Left colon (tissue), 2 donors: ENCODE data around the gene DEFB118. TPM values are rescaled to one million over a fixed set of nuclear protein-coding genes. Genes with fewer than 3 reads are reported as not detected.

Source experiments
- total RNA-seq, 2 donors: library from RNA; stranded (reverse); fragmentation: NEBNext Ultra II Directional; extraction: Animal tissue kit (Norgen Biotek cat#: 25700); gene quantifications; one replicate each; pipeline ENCODE4 v1.2.1, GENCODE V29; 2021
- donor health status: DM: no; HTN: no; CAD: no.
- donor health status: DM: yes; HTN: yes; CAD: no.

The DEFB118 gene
- total RNA-seq, 2 donors from 2014 or later: not detected

Other genes with a start within 250 kb of the DEFB118 start
- not detected for gene DEFB115, start 110.9 kb upstream of the DEFB118 start, total RNA-seq
- not detected for gene DEFB116, start 60.0 kb upstream of the DEFB118 start, total RNA-seq
- gene DEFB119, start 22.0 kb downstream of the DEFB118 start, total RNA-seq: not detected
- gene DEFB121, start 37.6 kb downstream of the DEFB118 start, total RNA-seq: not detected
- not detected for gene DEFB123, start 72.0 kb downstream of the DEFB118 start, total RNA-seq
- not detected for gene DEFB124, start 106.5 kb downstream of the DEFB118 start, total RNA-seq
- under 1 TPM; 0.27 to 0.81 TPM for gene REM1, start 106.7 kb downstream of the DEFB118 start, total RNA-seq
- 100 to 1,000 TPM; 122 to 135 TPM for gene HM13, start 145.8 kb downstream of the DEFB118 start, total RNA-seq
- gene ID1, start 236.7 kb downstream of the DEFB118 start, total RNA-seq: 100 to 1,000 TPM; 298 to 363 TPM